ENCODE measurements around the gene UBE2D2.

UBE2D2 gene

DNA sequence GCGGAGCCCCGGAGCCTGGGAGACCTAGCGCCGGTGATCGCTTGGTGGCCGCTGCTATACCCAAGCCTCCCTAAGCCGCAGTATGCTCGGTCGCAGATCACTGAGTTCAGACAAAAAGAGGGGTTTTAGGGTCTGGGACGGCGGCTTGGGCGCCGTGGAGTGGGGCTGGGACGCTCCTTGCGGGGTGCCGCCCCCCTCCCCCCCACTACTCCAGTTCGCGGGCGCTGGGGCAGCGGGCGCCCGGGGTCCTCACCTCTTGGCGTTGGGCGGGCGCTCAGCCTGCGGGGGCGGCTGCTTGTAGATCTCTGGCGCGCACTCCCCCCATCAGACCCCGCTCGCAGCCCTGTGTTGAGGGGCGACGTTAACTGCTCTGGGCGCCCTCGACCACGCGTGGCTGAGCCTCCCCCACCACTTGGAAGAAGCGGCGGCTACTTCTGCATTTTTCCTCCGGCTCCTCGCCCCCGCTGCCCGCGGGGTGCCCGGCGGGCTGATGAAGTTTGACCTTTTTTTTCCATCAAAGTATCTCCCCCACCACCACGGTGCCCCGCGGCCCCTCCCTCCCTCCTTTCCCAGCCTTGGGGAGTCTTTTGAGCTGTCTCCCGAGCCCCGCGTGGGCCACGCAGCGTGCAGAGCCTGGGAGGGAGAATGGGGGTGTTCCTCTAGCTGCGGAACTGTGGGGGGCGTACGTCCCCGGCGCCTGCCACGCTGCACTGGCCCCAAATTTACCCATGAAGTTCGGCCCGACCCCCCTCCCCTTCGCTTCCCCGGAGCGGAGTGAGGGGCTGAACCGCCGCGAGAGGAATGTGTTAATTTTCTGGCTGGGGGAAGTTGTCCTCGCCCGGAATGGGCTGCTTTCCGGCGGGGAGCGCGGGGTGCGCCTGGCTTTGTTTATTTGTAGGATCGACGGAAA lies 88.2 kb downstream of the UBE2D2 start:
- DNase-seq = no peak

DNA sequence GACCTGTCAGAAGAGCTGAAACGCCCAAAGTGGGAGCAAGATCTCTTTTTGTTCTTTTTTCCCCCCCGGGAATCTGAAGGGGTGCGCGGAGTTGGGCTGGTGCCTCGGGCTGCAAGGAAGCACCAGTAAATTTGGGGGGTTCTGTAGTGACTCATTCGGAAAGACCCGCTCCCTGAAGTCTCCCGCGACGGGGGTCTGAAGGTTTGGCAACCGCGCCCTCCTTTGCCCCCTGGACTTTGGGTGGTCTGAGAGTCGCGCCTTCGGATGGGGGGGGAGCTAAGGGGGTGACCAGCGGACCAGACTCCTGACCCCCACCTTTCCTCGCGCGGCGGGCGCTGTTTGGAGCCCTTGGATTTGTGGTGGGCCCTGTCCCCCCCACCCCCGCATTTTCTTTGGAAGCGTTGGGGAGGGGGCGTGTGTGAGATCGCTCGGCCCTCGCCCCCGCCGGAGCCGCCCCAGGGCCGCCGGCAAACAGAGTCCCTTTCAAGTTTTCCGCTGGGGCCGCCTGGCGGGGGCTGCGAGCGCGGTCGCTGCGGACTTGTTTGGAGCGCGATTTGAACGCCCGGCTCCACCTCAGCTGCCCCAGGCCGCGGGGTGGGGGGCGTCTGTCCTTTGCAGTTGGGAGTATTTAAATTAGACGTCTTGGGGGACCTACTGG lies 89.0 kb downstream of the UBE2D2 start:
- DNase-seq = no peak

DNA sequence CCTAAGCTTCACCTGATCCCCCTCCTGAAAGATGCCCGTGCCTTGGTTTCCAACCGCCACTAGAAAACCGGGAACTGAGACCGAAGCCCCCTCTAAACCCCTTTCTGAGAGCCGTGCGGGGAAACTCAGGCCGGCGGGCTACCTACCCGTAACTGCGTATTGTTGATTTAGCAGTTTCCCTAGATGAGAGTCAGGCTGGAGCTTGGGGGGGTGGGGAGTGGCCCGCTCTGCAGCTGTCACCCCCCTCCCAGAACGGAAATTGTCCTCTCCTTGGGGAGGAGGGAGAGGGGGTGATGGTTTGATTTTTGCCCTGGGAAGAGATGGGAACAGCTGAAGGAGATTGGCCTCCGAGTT lies 89.5 kb downstream of the UBE2D2 start:
- no peak for DNase-seq

DNA sequence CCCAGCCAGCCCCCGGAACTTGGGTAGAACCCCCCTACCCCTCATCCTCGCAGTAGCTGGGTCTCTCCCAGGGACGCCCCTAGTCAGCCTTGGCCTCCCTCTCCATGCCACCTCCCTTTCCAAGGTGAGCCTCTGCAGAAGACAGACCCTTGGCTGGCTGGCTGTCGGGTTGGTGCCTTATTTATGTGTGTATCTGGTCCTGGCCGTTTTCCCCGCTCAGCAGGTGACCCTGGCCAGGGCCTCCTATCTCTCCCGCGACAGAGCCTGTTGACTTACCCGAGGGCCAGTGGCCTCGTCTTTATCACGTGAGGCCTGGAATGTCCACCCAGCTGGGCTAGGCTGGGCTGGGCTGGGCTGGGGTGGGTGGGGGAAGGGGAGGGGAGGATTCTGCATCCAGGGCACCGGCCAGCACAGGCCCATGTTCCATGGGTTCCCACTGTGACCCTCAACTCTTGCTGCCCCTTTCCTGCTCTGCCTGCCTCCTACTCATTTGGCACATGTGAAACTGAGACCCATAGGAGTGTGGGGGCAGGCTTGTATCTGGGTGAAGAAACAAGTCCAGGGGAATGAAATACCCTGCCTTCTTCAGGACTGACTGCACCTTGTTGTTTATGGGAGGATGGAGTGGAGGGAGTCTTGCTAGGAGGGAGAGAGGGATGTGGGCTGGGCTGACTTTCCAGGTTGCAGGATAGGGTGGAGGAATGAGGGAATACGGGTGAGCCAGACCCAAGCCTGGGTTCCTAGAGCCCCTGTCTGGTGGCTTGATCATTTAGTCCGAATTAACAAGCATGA lies 90.1 kb downstream of the UBE2D2 start:
- DNase-seq = no peak

DNA sequence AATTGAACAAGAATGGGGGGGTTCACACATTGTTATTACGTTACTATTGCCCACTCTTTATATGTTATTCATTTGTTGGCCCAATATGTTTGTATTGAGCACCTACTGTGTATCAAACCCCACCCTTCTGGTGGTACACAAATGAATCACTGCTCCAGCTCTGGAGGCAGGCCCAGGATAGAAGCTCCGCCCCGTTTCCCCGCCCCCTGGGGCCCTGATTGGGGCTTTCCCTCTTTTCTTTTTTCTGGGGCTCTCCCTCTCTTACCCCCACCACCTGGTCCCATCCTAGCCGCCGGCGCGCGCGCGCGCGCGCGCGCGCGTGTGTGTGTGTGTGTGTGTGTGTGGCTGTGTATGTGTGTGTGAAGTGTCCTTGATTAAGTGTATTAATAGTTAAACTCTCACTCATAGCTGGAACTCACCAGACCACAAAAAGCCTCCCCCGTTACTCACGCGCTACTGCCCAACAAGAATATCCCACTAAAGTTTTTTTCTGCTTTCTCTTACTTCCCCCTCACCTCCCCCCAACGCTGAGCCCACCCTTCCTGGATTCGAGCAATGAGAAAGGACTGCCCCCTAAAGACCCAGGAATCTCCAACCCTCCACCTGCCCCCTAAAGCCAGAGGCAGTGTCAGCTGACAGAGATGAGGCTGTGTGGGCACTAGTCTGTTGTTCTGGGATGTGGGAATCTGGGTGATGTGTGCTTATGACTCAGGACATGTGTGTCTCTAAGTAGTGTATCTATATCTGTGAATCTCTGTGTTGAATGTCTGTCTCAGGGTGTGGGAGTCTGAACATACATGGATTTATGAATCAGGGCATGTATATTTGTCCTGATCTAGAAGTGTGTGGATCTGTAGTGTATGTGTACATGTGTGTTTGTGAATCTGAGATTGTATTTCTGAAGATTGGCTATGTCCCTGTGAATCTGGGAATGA lies 91.0 kb downstream of the UBE2D2 start:
- DNase-seq = no peak

DNA sequence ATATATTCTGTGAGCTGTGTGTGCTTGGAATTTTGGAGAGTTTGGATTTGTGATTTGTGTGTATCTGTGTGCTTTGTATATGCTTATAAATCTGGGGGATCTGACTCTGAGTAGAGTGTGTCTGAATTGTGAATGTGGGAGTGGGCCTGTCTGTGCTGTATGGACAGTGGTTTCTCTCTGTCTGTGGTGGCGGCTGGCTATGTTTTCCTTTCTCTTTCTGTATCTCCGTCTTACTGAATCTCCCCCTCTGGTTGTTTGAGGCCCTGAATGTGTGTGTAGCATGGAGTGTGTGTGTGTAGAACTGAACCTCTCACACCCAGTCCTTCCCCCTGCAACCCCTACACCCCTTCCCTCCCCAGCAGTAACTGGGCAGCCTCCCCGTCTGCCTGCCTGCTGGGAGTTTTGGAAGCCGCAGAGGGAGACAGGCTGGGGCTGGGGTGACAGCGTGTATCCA lies 91.7 kb downstream of the UBE2D2 start:
- no peak for DNase-seq

DNA sequence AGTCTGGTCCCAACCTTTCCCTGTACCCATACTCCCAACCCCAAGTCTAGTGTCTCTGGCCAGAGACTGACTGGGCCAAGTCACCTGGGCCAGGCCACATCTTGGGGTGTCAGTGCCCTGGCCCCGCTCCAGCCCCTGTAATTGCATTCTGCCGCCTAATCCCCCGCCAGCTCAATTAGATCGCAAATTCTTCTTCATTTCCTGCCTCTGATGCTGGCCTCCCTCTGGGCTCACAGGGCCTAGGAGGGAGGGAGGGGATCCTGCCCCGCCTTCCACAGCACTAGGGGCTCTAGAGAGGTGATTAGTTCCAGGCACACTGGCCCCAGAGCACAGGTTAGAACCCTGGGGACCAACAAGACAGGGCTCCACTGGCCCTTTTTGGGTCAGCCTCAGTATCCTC lies 92.5 kb downstream of the UBE2D2 start:
- no peak for DNase-seq

DNA sequence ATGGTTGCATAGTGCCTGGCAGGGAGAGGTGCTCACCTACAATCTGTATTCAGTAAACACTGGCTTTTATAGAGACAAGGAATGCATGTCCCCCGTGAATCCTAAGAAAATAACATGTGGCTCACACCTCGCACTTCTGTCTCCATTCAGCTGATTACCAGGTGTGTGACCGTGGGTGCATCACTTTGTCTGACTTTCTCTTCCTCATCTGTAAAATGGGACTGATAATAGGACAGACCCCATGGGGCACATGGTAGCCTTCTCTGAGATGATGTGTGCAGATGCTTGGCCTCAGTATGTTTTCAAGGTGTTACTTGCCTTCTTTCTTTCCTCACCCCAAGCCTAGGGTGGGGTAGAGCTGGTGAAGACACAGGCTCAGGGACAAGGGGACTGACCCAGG lies 93.3 kb downstream of the UBE2D2 start:
- no peak for DNase-seq

DNA sequence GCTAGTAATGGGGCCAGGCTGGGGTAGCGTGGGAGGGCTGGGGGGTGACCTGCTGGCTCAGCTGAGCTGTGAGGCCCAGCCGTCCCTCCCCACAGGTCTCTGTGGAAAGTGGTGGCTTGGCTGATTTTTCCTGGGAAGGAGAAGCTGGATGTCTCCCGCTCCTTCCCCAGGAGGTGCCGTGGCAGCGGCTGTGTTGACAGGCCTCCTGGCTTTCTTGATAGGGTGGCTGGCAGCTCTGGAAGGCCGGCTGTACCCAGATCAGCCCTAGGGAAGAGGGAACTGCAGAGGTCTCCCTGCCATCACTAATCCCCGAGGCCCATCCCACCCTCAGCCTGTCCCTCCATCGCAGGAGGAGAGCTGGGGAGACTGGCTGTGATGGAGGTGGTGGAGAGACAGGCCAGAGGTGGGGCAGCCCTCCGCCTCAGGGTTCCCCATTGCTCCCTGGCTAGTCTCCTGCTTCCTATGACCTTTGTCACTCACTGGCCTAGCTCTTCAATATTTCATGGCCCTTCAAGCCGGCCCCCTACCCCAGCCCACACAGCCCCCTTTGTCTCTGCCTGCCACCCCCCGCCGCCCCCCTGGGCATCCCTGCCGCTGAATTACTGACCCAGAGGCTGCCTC lies 93.8 kb downstream of the UBE2D2 start:
- DNase-seq = no peak

DNA sequence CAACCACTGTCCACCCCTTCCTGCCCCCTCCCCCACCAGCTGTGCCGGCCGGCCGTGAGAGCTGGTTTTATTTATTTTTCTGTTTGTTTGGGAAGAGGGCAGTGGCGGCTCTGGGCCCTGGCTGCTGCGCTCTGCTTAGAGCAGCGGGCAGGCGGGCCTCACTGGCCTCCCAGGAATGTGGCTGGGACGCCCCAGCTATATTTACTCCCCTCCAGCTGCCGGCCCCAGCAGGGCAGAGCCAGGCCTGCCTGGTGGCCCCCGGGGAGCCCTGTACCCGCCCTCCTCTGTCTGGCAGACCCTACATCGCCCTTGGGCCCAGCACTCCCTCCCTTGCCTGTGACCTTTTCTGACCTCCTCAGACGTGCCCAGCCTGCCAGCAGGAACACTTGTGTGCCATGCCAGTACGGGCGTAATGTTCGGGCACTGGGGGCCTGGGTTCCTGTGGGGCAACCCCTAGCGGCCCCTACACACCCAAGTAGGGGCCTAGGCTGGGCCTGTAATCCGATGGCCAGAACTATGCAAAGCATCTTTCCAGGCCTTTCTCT lies 94.7 kb downstream of the UBE2D2 start:
- no peak for DNase-seq

DNA sequence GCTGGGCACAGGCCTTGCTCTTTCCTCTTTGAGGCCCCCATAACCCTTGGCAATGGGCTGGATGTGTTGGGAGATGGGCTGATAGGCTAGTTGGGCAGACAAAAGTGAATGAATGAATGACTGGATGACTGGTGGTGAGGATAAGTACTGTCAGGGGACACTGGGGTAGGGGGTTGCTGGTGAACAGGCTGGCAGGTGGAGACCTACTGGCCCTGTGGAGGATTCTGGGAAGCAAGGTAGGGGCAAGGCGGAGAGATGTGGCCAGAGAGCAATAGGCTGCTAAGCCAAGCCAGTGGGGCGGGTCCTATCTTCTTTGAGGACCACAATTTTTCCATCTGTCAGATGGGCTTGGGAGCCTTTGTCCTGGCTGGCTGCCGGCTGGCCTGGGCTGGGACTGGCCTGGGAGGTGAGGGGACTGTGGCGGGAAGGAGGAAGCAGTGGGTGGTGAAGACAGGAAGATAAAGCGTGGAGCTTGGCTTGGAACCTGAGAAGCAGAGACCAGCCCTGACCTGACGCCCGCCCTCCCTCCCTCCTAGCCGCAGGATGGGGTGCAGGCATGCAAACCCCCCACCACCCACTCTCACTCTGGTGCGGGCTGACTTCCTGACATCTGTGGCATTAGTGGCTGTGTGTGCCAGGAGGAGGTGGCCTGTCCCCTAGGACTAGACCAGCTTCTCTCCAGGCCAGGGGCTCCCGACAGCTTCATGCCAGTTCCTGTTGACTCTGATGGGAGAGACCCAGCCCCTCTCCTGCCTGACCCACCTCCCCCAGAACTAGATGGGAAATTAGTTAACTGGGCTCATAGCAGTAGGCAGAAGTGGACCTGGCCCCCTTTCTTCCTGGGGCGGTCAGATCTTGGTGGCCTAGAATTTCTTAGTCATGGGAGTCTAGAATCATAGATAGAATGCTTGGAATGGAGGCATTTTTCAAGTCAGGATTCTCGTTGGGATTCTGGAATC lies 96.5 kb downstream of the UBE2D2 start:
- no peak for DNase-seq

DNA sequence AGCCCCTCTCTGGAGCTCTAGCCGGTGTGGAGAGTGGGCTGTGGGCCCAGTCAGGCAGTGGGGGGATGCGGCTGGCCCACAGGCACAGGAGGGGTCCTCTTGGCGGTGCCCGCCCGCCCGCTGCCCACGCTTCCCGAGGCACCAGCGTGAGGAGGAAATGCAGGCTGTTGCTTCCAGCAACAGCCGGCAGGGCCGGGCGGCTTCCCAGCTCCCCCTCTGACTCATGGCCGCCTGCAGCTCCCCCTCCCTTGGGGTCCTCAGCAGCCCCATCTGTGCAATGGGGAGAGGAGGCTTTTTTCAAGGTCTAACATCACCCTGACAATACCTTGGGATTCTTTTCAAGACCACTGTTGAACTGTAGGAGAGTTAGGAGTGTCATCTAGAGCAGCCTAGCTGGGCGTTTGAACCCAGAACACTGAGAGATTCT lies 97.4 kb downstream of the UBE2D2 start:
- DNase-seq = no peak

DNA sequence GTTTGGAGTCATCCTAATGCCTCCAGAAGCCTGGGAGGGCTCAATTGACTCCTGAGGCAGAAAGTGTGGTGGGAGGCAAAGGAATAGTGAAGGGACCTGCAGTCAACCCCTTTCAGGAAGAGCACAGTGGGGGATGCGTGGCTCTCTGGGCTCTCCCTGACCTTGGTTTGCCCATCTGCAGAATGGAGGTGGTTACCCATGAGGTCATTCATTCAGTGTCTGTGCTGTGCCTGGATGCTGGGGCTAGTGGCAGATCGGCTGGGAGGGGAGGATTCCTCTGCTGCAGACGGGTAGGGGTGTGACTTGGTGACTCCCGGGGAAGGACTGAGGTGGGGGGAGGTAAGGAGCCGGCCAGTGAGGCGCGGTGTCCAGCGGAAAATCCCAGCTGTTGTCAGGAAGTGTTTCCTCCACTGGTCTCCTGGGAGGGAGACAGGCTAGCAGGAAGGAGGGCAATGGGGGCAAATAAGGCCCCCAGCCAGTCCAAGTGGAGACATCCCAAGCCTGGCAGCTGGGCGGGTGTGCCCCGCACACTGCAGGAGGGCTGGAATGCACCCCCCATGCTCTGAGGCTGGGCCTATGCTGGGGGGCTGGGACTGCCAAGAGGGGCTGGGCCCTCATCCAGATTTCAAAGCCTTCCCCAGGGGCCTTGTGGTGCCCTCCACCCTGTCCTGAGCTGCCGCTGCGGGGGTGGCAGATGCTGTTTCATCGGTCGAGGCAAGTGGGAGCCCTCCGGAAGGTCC lies 98.0 kb downstream of the UBE2D2 start:
- DNase-seq = no peak

DNA sequence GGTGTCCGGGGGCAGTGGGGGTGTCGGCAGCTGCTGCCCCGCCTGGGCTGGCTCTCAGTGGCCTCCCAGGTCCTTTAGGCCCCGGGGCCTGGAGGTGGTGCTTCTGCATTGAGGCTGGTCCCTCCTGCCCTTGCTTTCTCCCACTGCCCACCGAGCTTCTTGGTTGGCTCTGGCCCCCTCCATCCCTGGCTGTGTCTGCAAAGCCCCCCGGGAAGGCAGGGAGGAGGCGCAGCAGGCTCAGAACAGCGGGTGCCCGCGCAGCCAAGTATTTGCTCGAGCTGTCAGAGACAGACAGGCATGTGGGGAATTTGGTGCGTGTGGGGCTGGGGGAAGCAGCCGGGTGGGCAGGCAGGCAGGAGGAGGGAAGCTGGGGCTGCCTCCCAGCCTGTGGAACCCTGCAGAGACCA lies 98.6 kb downstream of the UBE2D2 start:
- DNase-seq = no peak

DNA sequence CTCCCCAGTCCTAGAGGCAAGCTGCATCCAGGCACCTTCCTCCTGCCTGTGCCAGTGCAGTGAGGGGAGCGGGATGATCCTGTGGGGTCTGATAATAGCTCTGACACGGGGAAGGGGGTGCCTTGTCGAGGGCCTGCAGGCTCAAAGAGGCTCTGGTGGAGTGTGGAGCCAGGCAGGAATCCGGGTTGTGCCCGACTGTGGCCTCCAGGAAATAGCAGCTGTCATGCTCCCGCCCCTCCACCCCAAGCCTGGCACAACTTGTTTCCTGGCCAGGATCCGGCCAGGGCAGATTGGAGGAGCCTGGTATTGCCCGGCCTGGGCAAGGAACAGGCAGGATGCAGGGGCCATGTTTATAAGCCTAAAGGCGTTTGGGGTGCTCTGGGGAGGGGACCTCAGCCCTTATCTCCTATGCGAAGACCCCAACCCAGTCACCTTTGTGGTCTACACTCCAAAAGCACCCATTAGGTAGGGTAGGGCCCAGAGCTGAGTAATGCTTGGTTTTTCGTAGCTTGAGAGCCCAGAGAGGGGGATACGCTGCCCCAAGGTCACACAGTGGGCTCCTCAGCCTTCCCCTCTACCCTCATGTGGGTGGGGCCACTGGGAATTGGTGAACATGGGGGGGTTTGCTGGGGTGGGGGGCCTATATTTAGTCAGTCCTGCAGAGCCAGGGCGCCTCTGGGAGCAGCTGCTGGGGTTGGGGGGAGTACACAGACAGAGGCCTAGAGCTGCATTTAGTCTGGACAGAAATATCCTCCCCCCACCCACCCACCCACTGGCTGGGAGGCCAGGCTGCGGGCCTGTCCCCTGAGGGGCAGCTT lies 99.2 kb downstream of the UBE2D2 start:
- no peak for DNase-seq

DNA sequence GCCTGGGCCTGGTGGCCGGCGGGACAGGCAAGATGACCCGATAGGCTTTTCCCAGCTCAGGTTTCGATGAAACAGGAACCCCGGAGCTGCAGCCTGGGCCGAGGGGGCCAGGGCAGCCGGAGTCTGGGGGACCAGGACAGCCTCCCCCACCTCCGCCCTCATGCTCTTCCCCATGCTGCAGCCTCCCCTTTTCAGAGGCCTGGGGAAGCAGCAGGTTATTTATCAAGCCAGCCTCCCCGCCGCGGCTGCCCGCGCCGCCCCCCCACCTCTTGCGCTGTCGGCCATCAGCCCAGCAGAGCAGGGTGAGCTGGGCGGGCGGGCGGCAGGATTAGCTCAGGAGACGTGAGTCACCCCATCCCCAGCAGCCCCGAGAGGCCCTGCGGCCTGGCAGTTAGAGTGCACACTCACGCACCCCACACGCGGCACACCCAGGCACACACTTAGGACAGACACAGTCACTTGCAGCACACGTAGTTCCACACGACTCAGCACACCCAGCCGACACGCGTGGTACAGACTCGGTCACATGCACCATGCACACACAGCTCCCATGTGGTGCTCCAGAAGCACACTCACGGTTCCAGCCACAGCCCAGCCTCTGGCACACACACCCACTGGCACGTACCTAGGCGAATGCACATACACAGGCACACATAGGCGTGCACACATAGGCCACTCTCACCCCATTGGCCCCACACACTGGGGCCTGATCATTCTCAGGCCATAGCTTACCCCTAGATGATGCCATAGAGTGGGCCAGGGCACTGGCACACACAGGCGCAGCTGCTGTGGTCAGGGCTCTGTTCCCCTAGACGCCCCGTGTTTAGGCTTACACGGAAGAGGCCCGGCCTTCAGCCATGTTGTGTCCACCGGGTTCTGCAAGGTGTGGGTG lies 100.0 kb downstream of the UBE2D2 start:
- DNase-seq = no peak

DNA sequence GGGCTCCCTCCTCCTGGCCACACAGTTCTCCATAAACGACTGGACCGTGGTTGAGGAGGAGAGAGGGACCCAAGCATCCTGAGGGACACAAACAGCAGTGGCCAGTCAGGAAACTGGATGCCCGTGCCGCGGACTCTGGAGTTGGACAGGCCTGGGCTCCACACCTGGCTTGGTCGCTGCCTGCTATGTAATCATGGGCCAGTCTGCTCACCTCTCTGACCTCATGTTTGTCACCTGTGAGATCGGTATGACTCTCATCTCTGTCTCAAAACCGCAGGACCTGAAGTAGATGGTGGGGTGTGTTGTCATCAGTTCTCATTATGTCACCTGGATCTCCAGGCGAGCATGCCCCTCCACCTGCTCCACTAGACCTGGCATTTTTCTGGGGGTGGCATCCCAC lies 101.5 kb downstream of the UBE2D2 start:
- no peak for DNase-seq
